ENCODE measurements around the gene SMOC1. TPM values are rescaled to one million over a fixed set of nuclear protein-coding genes. Genes with fewer than 3 reads are reported as not detected.

SMOC1 gene
- total RNA-seq, 8 experiments from 2014 or later = 0.18 to 18.7 (median 2.1) TPM

- Histone ChIP-seq H3K27ac (no peak overlapping the region), H3K4me1 (replicated peaks in 1 of 2) (peaks cover 14 to 27% of the 10 kb centered on the region in 2 donors), H3K4me3 (no peak overlapping the region)
- peak in 6 of 8 experiments; percentile 9 to 80 (median 56) for ATAC-seq (replicated peaks in 6 of 8)
- WGBS, 10 experiments = 6 to 100% (median 49%) methylated on average over 1 to 2 of the region's 2 CpGs; no CpG with 5 or more reads in 4 of the 10 experiments
- in situ Hi-C loops (cut with MboI; ENCODE audit: low pct_unique_long_range_greater_than_20kb in 2 of 9, low sequenced_read_pairs in 9 of 9, unreplicated experiment in 9 of 9) = loop anchor here in 1 of 9 experiments (25.0 kb wide), 1 partner anchor 131 kb away; the partner anchor contains the start of gene SMOC1
Measured at GRCh38 chr14:70018230-70018629, 139.0 kb downstream of the SMOC1 start.

- in situ Hi-C loops (cut with MboI; ENCODE audit: low pct_unique_long_range_greater_than_20kb in 2 of 9, low sequenced_read_pairs in 9 of 9, unreplicated experiment in 9 of 9) = loop anchor here in 1 of 9 experiments (25.0 kb wide), 1 partner anchor 131 kb away; the partner anchor contains the start of gene SMOC1
- Histone ChIP-seq H3K4me3 (no peak overlapping the region), H3K27ac (no peak overlapping the region), H3K4me1 (replicated peaks in 1 of 2) (peaks cover 14 to 27% of the 10 kb centered on the region in 2 donors)
- 0 to 67% (median 20%) methylated on average over 1 to 3 of the region's 9 CpGs; no CpG with 5 or more reads in 7 of the 10 experiments for WGBS, 10 experiments
- peak in 3 of 8 experiments; percentile 76 to 84 (median 80) for ATAC-seq (replicated peaks in 6 of 8)
Measured at GRCh38 chr14:70018713-70019211, 139.5 kb downstream of the SMOC1 start.

- in situ Hi-C loops (cut with MboI; ENCODE audit: low pct_unique_long_range_greater_than_20kb in 2 of 9, low sequenced_read_pairs in 9 of 9, unreplicated experiment in 9 of 9) = loop anchor here in 4 of 9 experiments (10.0 to 25.0 kb wide), 3 partner anchors 132 to 205 kb away; partner anchors contain the start of gene SMOC1 (in 1 of the 4)
- ATAC-seq (replicated peaks in 6 of 8) = no peak
- no peak overlapping the region for H3K4me3 ChIP-seq
- H3K27ac ChIP-seq = no peak overlapping the region
- H3K4me1 ChIP-seq (replicated peaks in 1 of 2) = peaks cover 14 to 27% of the 10 kb centered on the region in 2 donors
Measured at GRCh38 chr14:70019695-70020094, 140.5 kb downstream of the SMOC1 start.

- H3K4me3 ChIP-seq = no peak overlapping the region
- in situ Hi-C loops (cut with MboI; ENCODE audit: low pct_unique_long_range_greater_than_20kb in 2 of 9, low sequenced_read_pairs in 9 of 9, unreplicated experiment in 9 of 9) = loop anchor here in 4 of 9 experiments (10.0 to 25.0 kb wide), 3 partner anchors 133 to 206 kb away; partner anchors contain the start of gene SMOC1 (in 1 of the 4)
- H3K27ac ChIP-seq = no peak overlapping the region
- H3K4me1 ChIP-seq (replicated peaks in 1 of 2) = peaks cover 14 to 19% of the 10 kb centered on the region in 2 donors
- ATAC-seq (replicated peaks in 6 of 8) = peak in 7 of 8 experiments; percentile 31 to 93 (median 80)
- WGBS, 10 experiments = 12 to 75% (median 54%) methylated on average over 1 to 7 of the region's 8 CpGs; no CpG with 5 or more reads in 4 of the 10 experiments
Measured at GRCh38 chr14:70020352-70021170, 141.3 kb downstream of the SMOC1 start.

DNA sequence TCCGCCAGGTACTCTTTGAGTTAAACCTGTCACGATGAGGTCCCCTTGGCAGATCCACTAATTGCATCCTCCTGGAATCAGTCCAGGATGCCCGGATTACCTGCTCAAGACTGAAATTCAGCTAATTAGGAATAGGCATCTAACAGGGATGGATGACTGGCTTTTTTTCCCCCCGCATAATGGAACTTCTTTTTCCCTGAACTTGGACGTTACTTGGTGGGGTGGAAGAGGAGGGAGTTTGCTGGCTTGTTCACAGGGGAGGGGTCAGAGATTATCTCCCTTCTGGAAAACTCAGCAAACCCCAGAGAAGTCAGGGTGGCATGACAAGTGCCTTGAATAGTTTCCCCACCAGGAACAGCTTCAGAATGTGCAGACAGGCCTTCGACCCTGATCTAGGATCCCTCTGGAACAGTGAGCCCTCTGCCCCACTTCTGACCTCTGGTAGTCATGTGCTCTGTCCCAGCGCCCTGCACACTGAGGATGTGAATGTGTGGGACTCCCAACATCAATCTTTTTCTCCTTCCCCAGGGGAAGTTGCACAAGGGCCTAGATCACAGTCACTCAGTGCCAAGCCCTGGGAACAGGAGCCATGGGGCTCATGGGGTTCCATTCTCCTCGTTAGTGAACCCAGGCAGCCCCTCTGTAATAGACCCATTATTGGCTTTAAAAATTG is 142.5 kb downstream of the SMOC1 start:
- Histone ChIP-seq H3K27ac (no peak overlapping the region), H3K4me1 (replicated peaks in 1 of 2) (peaks cover 14 to 19% of the 10 kb centered on the region in 2 donors), H3K4me3 (no peak overlapping the region)
- WGBS, 10 experiments = 9 to 100% (median 83%) methylated on average over 1 to 7 of the region's 8 CpGs; no CpG with 5 or more reads in 2 of the 10 experiments
- in situ Hi-C loops (cut with MboI; ENCODE audit: low pct_unique_long_range_greater_than_20kb in 2 of 9, low sequenced_read_pairs in 9 of 9, unreplicated experiment in 9 of 9) = loop anchor here in 4 of 9 experiments (10.0 to 25.0 kb wide), 3 partner anchors 134 to 207 kb away; partner anchors contain the start of gene SMOC1 (in 1 of the 4)
- no peak for ATAC-seq (replicated peaks in 6 of 8)

GRCh38 chr14:70022771-70023445 is 143.7 kb downstream of the SMOC1 start:
- in situ Hi-C loops (cut with MboI; ENCODE audit: low pct_unique_long_range_greater_than_20kb in 2 of 9, low sequenced_read_pairs in 9 of 9, unreplicated experiment in 9 of 9) = loop anchor here in 4 of 9 experiments (10.0 to 25.0 kb wide), 3 partner anchors 136 to 208 kb away; partner anchors contain the start of gene SMOC1 (in 1 of the 4)
- no peak for ATAC-seq (replicated peaks in 6 of 8)
- Histone ChIP-seq H3K4me1 (replicated peaks in 1 of 2) (peaks cover 11 to 15% of the 10 kb centered on the region in 2 donors), H3K27ac (no peak overlapping the region), H3K4me3 (no peak overlapping the region)
- WGBS, 10 experiments = 20 to 100% (median 88%) methylated on average over 1 to 13 of the region's 15 CpGs; no CpG with 5 or more reads in 3 of the 10 experiments

- H3K4me1 ChIP-seq (replicated peaks in 1 of 2) = peaks cover under 1 to 6% of the 10 kb centered on the region in 2 donors
- in situ Hi-C loops (cut with MboI; ENCODE audit: low pct_unique_long_range_greater_than_20kb in 2 of 9, low sequenced_read_pairs in 9 of 9, unreplicated experiment in 9 of 9) = loop anchor here in 4 of 9 experiments (10.0 to 25.0 kb wide), 3 partner anchors 137 to 209 kb away; partner anchors contain the start of gene SMOC1 (in 1 of the 4)
- no peak overlapping the region for H3K27ac ChIP-seq
- peak in 2 of 8 experiments; percentile 37 to 45 for ATAC-seq (replicated peaks in 6 of 8)
- no peak overlapping the region for H3K4me3 ChIP-seq
- 20 to 50% methylated on average over 1 of the region's 1 CpG; no CpG with 5 or more reads in 8 of the 10 experiments for WGBS, 10 experiments
Measured at GRCh38 chr14:70023871-70024270, 144.7 kb downstream of the SMOC1 start.

DNA sequence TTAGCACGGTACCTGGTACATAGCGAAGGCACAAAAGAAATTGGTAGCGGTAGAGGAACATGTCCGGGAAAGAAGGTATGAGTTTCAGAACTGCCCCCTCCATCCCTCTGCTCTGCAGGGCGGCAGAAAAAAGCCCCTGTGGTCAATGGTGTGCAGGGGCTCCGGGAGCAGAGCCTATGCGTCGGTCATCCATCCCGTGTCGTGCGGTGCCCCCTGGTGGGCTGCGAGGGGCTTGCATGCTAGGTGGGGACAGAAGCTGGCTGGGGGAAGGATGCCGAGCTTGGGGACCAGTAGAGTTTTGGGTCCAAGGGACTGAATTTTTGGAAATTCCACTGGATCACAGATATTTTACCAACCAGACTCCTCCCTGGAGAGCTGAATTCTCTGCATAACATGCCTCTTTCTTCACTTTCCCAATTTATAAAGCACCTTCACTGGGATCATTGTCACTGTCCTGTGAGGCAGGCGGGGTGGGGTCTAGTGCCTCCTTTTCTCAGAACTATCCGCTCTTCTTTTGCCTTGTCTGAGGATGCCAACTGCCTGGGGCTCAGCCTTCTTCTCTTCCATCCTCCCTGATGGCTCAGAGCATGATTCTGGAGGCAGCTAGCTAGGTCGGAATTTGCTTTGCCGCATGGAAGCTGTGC is 148.7 kb downstream of the SMOC1 start:
- WGBS, 10 experiments = 0 to 88% (median 46%) methylated on average over 3 to 11 of the region's 17 CpGs; no CpG with 5 or more reads in 2 of the 10 experiments
- H3K4me3 ChIP-seq = no peak overlapping the region
- ATAC-seq (replicated peaks in 6 of 8) = peak; percentile 69 to 98 (median 92)
- in situ Hi-C loops (cut with MboI; ENCODE audit: low pct_unique_long_range_greater_than_20kb in 2 of 9, low sequenced_read_pairs in 9 of 9, unreplicated experiment in 9 of 9) = loop anchor here in 8 of 9 experiments (10.0 to 25.0 kb wide), 4 partner anchors 191 to 216 kb away; no protein-coding TSS in a partner anchor
- no peaks in the 10 kb centered on the region for H3K4me1 ChIP-seq (replicated peaks in 1 of 2)
- no peak overlapping the region for H3K27ac ChIP-seq

GRCh38 chr14:70029296-70030132 is 150.3 kb downstream of the SMOC1 start:
- Histone ChIP-seq H3K4me1 (replicated peaks in 1 of 2) (no peaks in the 10 kb centered on the region), H3K4me3 (no peak overlapping the region), H3K27ac (no peak overlapping the region)
- ATAC-seq (replicated peaks in 6 of 8) = no peak
- WGBS, 10 experiments = 0 to 84% (median 43%) methylated on average over 1 to 3 of the region's 6 CpGs; no CpG with 5 or more reads in 4 of the 10 experiments
- in situ Hi-C loops (cut with MboI; ENCODE audit: low pct_unique_long_range_greater_than_20kb in 2 of 9, low sequenced_read_pairs in 9 of 9, unreplicated experiment in 9 of 9) = loop anchor here (10.0 to 25.0 kb wide), 4 partner anchors 192 to 217 kb away; no protein-coding TSS in a partner anchor

- no peak overlapping the region for H3K4me3 ChIP-seq
- 13 to 88% (median 73%) methylated on average over 1 to 9 of the region's 9 CpGs; no CpG with 5 or more reads in 3 of the 10 experiments for WGBS, 10 experiments
- no peaks in the 10 kb centered on the region for H3K4me1 ChIP-seq (replicated peaks in 1 of 2)
- no peak for ATAC-seq (replicated peaks in 6 of 8)
- no peak overlapping the region for H3K27ac ChIP-seq
- in situ Hi-C loops (cut with MboI; ENCODE audit: low pct_unique_long_range_greater_than_20kb in 2 of 9, low sequenced_read_pairs in 9 of 9, unreplicated experiment in 9 of 9) = loop anchor here in 5 of 9 experiments (10.0 to 25.0 kb wide), 3 partner anchors 195 to 220 kb away; no protein-coding TSS in a partner anchor
Measured at GRCh38 chr14:70032016-70032415, 152.8 kb downstream of the SMOC1 start.

DNA sequence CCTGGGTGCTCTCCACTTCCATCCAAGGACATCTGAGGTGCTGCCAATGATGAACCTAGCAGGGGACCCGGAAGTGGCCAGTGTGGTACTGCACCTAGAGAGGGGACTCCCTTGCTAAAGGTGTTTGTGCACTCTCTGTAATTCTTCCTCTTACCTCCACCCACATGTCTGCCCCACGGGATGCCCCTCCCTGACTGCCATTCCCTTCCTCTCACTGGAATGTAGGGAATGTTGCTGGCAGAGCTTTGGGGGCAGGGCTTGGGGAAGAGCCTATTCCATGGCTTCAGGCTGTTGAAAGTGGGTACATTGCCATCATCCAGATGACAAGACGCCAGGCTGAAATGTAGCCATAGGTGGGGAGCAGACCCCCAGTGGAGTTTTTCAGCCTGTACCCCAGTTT is 153.2 kb downstream of the SMOC1 start:
- Histone ChIP-seq H3K27ac (no peak overlapping the region), H3K4me3 (no peak overlapping the region), H3K4me1 (replicated peaks in 1 of 2) (no peaks in the 10 kb centered on the region)
- in situ Hi-C loops (cut with MboI; ENCODE audit: low pct_unique_long_range_greater_than_20kb in 2 of 9, low sequenced_read_pairs in 9 of 9, unreplicated experiment in 9 of 9) = loop anchor here in 5 of 9 experiments (10.0 to 25.0 kb wide), 3 partner anchors 195 to 220 kb away; no protein-coding TSS in a partner anchor
- WGBS, 10 experiments = 42 to 100% (median 50%) methylated on average over 1 to 2 of the region's 3 CpGs; no CpG with 5 or more reads in 7 of the 10 experiments
- ATAC-seq (replicated peaks in 6 of 8) = no peak

All from motor neuron (in vitro differentiated cells).